Activated T-helper 2 cell treated with anti-CD3 and anti-CD28 coated beads, Interferon-gamma antibody, Interleukin-2, Interleukin-4, amounts not matched to agents 10 μg/mL and 5 μg/mL and 100 μg/mL, durations not matched to agents 14 hours and 24 hours and 36 hours (primary cell): ENCODE measurements around the gene CCDC12. TPM values are rescaled to one million over a fixed set of nuclear protein-coding genes. Genes with fewer than 3 reads are reported as not detected.

Experiments
- DNase-seq: peaks from one replicate; pipeline ENCODE4 v3.0.0; 2021; ENCODE audit warnings: low spot score
- H3K27ac Mint-ChIP-seq: one replicate; pipeline ENCODE4 v1.8.0; 2021; ENCODE audit warnings: mixed read lengths
- H3K27me3 Mint-ChIP-seq: one replicate; pipeline ENCODE4 v1.8.0; 2021; ENCODE audit warnings: low read depth, mixed read lengths
- H3K36me3 Mint-ChIP-seq: one replicate; pipeline ENCODE4 v1.8.0; 2021; ENCODE audit warnings: low read depth, mixed read lengths
- H3K4me1 Mint-ChIP-seq: one replicate; pipeline ENCODE4 v1.8.0; 2021; ENCODE audit warnings: low read depth, mixed read lengths
- H3K4me3 Mint-ChIP-seq: one replicate; pipeline ENCODE4 v1.8.0; 2021; ENCODE audit warnings: low read depth, mild to moderate bottlenecking, moderate library complexity, mixed read lengths
- H3K9me3 Mint-ChIP-seq: one replicate; pipeline ENCODE4 v1.8.0; 2021; ENCODE audit warnings: mixed read lengths
- intact Hi-C: fragments of 100-400 bp; cut with micrococcal nuclease; formaldehyde crosslinking; loops from one replicate; pipeline ENCODE4 v1.15.1; 2023
- total RNA-seq: library from RNA; stranded (reverse); gene quantifications from 2 replicates; pipeline ENCODE4 v1.2.3, GENCODE V29; 2022

CCDC12 gene
- total RNA-seq, 1 donor from 2014 or later = 65.3 TPM

- intact Hi-C loops = loop anchor here (5.0 kb wide), 1 partner anchor 56 kb away; no protein-coding TSS in a partner anchor
- Mint-ChIP-seq H3K4me1 (peaks cover 54% of the 10 kb centered on the region), H3K4me3 (no peak overlapping the region), H3K36me3 (peaks cover 58% of the 10 kb centered on the region), H3K27ac (peak overlapping the region; percentile 84), H3K9me3 (peaks cover 11% of the 10 kb centered on the region), H3K27me3 (no peaks in the 10 kb centered on the region)
- DNase-seq = no peak
These were observed 45.6 kb downstream of the CCDC12 start for GRCh38 chr3:46930945-46931403.

DNA sequence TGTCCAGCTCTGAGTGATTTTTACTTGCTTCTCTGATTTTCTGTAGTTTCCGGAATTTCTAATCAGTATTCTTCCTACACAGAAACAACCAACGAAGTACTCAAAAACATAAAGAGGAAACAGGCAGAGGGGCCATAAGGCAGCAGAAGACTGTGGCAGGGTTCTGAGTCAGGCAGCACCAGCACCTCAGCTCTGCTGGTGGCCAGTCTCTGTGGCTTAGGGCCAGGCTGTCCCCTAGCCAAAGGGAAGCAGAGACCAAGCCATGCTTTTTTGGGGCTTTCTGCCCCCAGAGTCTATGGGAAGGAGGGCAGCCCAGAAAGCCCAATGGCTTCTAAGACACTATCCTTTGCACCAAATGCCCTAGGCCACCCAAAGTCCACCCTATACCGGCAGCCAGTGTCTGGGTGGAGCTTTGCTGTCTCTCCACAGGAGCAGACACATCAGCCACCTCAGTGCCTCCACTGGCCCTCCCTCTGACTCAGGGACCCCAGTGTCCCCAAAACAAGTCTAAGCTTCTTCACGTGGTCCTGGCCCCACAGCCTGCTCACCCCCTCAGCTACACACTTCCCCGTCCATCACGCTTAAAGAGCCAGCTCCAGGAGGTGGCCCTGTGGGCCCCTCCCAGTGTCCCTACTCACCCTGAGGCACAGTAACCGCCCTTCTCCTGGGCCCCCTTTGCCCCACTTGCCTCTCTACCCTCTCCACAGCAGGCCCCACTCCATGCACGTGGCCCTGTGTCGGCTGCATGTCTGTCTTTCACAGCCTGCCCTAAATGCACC is 46.2 kb downstream of the CCDC12 start:
- Mint-ChIP-seq H3K4me1 (peaks cover 53% of the 10 kb centered on the region), H3K4me3 (no peak overlapping the region), H3K27me3 (no peaks in the 10 kb centered on the region), H3K9me3 (peaks cover 11% of the 10 kb centered on the region), H3K27ac (peak overlapping the region; percentile 84), H3K36me3 (peaks cover 59% of the 10 kb centered on the region)
- no peak for DNase-seq
- intact Hi-C loops = loop anchor here (5.0 kb wide), 1 partner anchor 57 kb away; no protein-coding TSS in a partner anchor

- H3K4me1 Mint-ChIP-seq = peaks cover 53% of the 10 kb centered on the region
- peak overlapping the region; percentile 81 for H3K27ac Mint-ChIP-seq
- DNase-seq = no peak
- no peak overlapping the region for H3K4me3 Mint-ChIP-seq
- peaks cover 62% of the 10 kb centered on the region for H3K36me3 Mint-ChIP-seq
- H3K9me3 Mint-ChIP-seq = peaks cover 11% of the 10 kb centered on the region
- no peaks in the 10 kb centered on the region for H3K27me3 Mint-ChIP-seq
- intact Hi-C loops = loop anchor here (5.0 kb wide), 1 partner anchor 43 kb away; no protein-coding TSS in a partner anchor
These were observed 47.2 kb downstream of the CCDC12 start for GRCh38 chr3:46929324-46929723.

- peaks cover 71% of the 10 kb centered on the region for H3K36me3 Mint-ChIP-seq
- no peak overlapping the region for H3K4me3 Mint-ChIP-seq
- H3K4me1 Mint-ChIP-seq = peaks cover 53% of the 10 kb centered on the region
- intact Hi-C loops = loop anchor here (5.0 kb wide), 1 partner anchor 44 kb away; no protein-coding TSS in a partner anchor
- no peak for DNase-seq
- no peaks in the 10 kb centered on the region for H3K27me3 Mint-ChIP-seq
- H3K9me3 Mint-ChIP-seq = peaks cover 11% of the 10 kb centered on the region
- peak overlapping the region; percentile 23 for H3K27ac Mint-ChIP-seq
These were observed 48.3 kb downstream of the CCDC12 start for GRCh38 chr3:46928282-46928681.

DNA sequence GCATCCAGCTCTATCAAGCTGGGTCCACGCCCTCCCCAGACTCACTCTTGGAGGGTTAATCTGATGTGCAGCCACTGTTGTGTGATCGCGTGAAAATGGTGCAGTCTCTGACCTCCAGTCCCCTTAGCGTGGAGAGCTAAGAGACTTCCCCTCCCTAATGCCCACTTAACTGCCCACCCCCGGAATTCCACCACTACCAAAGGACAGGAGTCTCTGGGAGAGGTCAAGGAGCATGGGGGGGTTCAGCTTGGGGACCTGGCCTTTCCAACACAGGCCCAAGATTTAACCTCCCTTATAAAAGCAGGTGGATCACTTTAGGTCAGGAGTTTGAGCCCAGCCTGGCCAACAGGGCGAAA is 48.8 kb downstream of the CCDC12 start:
- H3K4me3 Mint-ChIP-seq = no peak overlapping the region
- peaks cover 77% of the 10 kb centered on the region for H3K36me3 Mint-ChIP-seq
- H3K9me3 Mint-ChIP-seq = peaks cover 11% of the 10 kb centered on the region
- intact Hi-C loops = loop anchor here (5.0 kb wide), 1 partner anchor 45 kb away; no protein-coding TSS in a partner anchor
- H3K27ac Mint-ChIP-seq = no peak overlapping the region
- no peaks in the 10 kb centered on the region for H3K27me3 Mint-ChIP-seq
- no peak for DNase-seq
- H3K4me1 Mint-ChIP-seq = peaks cover 53% of the 10 kb centered on the region

GRCh38 chr3:46926871-46927717 is 49.5 kb downstream of the CCDC12 start:
- no peak for DNase-seq
- H3K4me1 Mint-ChIP-seq = peaks cover 47% of the 10 kb centered on the region
- peaks cover 11% of the 10 kb centered on the region for H3K9me3 Mint-ChIP-seq
- peaks cover 81% of the 10 kb centered on the region for H3K36me3 Mint-ChIP-seq
- H3K4me3 Mint-ChIP-seq = peak overlapping the region; percentile 41
- no peaks in the 10 kb centered on the region for H3K27me3 Mint-ChIP-seq
- intact Hi-C loops = loop anchor here (5.0 kb wide), 1 partner anchor 45 kb away; no protein-coding TSS in a partner anchor
- H3K27ac Mint-ChIP-seq = peak overlapping the region; percentile 81

GRCh38 chr3:46926447-46926846 is 50.1 kb downstream of the CCDC12 start:
- peaks cover 78% of the 10 kb centered on the region for H3K36me3 Mint-ChIP-seq
- intact Hi-C loops = loop anchor here (5.0 kb wide), 1 partner anchor 46 kb away; no protein-coding TSS in a partner anchor
- H3K4me1 Mint-ChIP-seq = peaks cover 41% of the 10 kb centered on the region
- H3K9me3 Mint-ChIP-seq = peaks cover 11% of the 10 kb centered on the region
- H3K27ac Mint-ChIP-seq = peak overlapping the region; percentile 81
- no peak overlapping the region for H3K4me3 Mint-ChIP-seq
- no peaks in the 10 kb centered on the region for H3K27me3 Mint-ChIP-seq
- no peak for DNase-seq

GRCh38 chr3:46926039-46926438 is 50.5 kb downstream of the CCDC12 start:
- Mint-ChIP-seq H3K27me3 (no peaks in the 10 kb centered on the region), H3K4me1 (peaks cover 37% of the 10 kb centered on the region), H3K9me3 (peaks cover 11% of the 10 kb centered on the region), H3K4me3 (no peak overlapping the region), H3K36me3 (peaks cover 81% of the 10 kb centered on the region), H3K27ac (peak overlapping the region; percentile 61)
- intact Hi-C loops = loop anchor here (5.0 kb wide), 1 partner anchor 46 kb away; no protein-coding TSS in a partner anchor
- DNase-seq = no peak

DNA sequence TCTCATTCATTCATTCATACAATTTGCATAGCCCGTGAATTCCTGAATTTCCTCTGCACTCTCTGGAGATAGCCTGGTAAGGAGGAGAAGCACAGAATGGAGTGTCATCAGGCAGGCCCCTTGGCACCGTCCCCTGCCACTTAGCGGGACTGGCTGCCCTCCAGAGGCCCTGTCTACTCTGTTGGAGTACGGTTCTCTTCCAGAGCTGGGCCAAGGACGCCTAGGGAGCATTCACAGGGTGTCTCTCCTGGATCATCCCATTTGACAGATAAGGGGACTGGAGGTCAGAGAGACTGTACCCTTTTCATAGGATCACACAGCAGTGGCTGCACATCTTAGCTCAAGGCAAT is 51.0 kb downstream of the CCDC12 start:
- peaks cover 32% of the 10 kb centered on the region for H3K4me1 Mint-ChIP-seq
- no peaks in the 10 kb centered on the region for H3K27me3 Mint-ChIP-seq
- H3K27ac Mint-ChIP-seq = peak overlapping the region; percentile 61
- H3K4me3 Mint-ChIP-seq = no peak overlapping the region
- intact Hi-C loops = loop anchor here (5.0 kb wide), 1 partner anchor 47 kb away; no protein-coding TSS in a partner anchor
- peaks cover 83% of the 10 kb centered on the region for H3K36me3 Mint-ChIP-seq
- DNase-seq = no peak
- H3K9me3 Mint-ChIP-seq = peaks cover 11% of the 10 kb centered on the region

GRCh38 chr3:46924921-46925584 is 51.5 kb downstream of the CCDC12 start:
- H3K36me3 Mint-ChIP-seq = peaks cover 82% of the 10 kb centered on the region
- intact Hi-C loops = loop anchor here (5.0 kb wide), 1 partner anchor 47 kb away; no protein-coding TSS in a partner anchor
- H3K4me3 Mint-ChIP-seq = no peak overlapping the region
- H3K27ac Mint-ChIP-seq = no peak overlapping the region
- no peaks in the 10 kb centered on the region for H3K27me3 Mint-ChIP-seq
- no peak for DNase-seq
- peaks cover 11% of the 10 kb centered on the region for H3K9me3 Mint-ChIP-seq
- H3K4me1 Mint-ChIP-seq = peaks cover 30% of the 10 kb centered on the region

DNA sequence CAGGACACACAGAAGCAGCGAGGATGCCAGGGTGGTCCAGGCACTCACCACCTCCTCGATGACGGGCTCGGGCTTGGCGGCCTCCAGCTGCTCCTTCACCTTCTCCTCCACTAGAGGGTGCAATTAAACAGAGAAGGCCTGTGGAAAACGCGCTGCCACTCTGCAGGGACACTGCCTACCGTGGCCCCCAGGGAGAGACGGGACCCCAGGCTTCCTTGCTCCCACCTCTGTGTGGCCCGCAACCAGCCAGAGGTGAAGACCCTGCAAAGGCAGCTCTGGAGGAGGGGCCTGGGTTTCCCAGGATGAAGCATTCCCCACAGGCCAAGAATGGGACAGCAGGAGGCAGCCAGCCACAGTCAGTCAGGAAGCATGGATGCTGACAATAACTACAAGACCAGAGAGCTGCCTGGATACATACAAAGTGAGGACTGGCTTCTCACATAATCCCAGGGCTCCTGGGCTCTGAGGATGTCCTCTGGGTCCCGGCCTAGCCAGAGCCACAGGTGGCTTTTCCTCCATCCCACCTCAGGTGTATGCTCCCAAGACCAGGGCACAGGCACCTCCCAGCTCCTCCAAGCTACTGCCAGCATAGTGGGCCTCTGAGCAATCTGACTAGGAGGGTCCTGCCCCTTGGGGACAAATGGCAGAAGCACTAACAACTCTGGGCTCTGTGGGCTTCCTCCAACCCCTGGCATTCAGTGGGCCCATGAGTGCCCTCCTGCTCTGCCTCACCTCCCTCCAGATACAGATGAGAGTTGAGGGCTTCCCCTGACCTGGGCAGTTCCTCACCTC is 52.8 kb downstream of the CCDC12 start:
- H3K27ac Mint-ChIP-seq = peak overlapping the region; percentile 72
- H3K27me3 Mint-ChIP-seq = no peaks in the 10 kb centered on the region
- peaks cover 27% of the 10 kb centered on the region for H3K4me1 Mint-ChIP-seq
- no peak overlapping the region for H3K4me3 Mint-ChIP-seq
- peaks cover 4% of the 10 kb centered on the region for H3K9me3 Mint-ChIP-seq
- peaks cover 82% of the 10 kb centered on the region for H3K36me3 Mint-ChIP-seq
- no peak for DNase-seq
- intact Hi-C loops = loop anchor here (1.0 kb wide), 1 partner anchor 75 kb away; no protein-coding TSS in a partner anchor
